HG03139 (cell line): ENCODE results near the gene IL27RA.

Source experiments
- ATAC-seq: cut with Tn5 transposase; IDR thresholded peaks from one replicate; pipeline ENCODE4 v1.9.1; 2021; ENCODE audit not compliant: unreplicated experiment

The IL27RA gene

GRCh38 chr19:14031719-14032480, at the start of gene IL27RA:
Gene IL27RA, plus strand, starts transcription at chr19:14031762. Its CDS starts 111 bp downstream, at chr19:14031873.
- ATAC-seq, result no peak

DNA sequence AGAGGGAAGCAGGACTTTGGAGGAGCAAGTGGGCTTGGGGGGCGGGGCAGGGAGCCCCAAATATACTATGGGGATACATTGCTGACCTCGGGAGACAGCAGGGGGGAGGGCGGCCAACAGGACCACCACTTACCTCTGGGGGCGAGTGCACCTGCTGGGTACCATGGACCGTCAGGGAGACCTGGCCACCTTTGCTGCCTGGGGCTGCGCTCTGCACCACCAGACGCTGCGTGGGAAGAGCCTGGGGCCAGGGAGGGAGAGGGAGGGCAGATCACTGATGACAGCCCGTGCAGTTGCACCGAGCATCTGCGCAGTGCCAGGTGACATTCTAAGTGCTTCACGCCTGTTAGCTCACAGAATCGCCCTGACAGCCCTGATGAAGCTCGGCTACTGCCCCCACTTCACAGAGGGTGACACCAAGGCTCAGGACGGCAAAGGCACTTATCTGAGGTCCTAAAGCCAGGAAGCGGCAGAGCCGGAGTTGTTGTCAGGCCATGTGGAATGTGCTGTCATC, 49.5 kb upstream of the IL27RA start:
- no peak for ATAC-seq

GRCh38 chr19:13982773-13983172, 48.8 kb upstream of the IL27RA start:
- ATAC-seq, result no peak

- ATAC-seq, result no peak
These were observed 48.2 kb upstream of the IL27RA start for GRCh38 chr19:13983213-13983889.

GRCh38 chr19:13984186-13984585, 47.4 kb upstream of the IL27RA start:
- no peak for ATAC-seq

DNA sequence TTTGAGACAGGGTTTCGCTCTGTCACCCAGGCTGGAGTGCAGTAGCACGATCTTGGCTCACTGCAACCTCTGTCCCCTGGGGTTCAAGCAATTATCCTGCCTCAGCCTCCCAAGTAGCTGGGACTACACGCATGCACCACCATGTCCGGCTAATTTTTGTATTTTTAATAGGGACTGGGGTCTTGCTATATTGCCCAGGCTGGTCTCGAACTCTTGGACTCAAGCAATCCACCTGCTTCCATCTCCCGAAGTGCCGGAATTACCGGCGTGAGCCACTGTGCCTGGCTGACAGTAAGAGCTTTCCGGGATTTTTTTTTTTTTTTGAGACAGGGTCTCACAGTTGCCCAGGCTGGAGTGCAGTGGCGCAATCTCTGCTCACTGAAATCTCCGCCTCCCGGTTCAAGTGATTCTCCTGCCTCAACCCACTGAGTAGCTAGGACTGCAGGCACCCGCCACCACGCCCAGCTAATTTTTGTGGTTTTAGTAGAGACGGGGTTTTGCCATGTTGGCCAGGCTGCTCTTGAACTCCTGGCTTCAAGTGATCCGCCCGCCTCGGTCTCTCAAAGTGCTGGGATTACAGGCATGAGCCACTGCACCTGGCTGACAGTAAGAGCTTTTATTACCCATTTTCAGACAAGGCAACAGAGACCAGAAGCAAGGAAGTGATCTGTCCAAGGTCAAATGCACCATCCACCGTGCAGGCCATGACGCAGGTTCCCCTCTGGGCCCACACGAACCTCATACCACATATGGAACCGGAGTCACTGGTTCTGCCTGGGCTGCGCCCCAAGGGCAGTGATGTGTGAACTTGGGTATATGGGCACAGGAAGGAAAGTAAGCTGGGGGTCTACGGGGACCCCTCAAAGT, 46.5 kb upstream of the IL27RA start:
- no peak for ATAC-seq

DNA sequence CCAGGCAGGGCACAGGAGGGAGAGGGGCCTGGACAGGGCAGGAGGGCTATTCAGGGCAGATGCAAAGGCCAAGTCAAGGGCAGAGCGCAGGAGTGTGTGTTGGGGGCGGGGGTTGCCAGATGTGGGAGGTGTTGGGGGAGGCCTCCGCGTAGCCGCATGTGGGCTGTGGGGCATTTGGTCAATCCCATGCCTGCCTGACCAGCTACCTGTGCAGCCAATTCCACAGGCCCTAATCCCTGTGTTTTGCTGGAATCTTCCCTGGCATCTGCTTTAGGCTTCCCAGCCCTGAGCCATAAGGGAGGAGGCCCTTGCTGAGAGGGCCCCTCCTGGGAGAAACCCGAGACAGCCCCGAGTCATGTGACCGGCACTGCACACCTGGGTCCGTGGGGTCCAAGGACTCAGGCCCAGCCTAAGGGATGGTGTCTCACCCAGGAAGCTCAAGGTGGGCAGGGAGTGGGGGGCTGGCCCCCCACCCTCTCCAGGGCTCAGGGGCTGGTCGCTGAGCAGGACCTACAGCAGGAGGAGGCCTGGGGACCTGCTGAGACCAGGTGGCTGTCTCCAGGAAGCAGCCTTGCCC, 45.7 kb upstream of the IL27RA start:
- ATAC-seq, result no peak

GRCh38 chr19:13986348-13986904, 45.1 kb upstream of the IL27RA start:
- ATAC-seq, result peak; percentile 79

DNA sequence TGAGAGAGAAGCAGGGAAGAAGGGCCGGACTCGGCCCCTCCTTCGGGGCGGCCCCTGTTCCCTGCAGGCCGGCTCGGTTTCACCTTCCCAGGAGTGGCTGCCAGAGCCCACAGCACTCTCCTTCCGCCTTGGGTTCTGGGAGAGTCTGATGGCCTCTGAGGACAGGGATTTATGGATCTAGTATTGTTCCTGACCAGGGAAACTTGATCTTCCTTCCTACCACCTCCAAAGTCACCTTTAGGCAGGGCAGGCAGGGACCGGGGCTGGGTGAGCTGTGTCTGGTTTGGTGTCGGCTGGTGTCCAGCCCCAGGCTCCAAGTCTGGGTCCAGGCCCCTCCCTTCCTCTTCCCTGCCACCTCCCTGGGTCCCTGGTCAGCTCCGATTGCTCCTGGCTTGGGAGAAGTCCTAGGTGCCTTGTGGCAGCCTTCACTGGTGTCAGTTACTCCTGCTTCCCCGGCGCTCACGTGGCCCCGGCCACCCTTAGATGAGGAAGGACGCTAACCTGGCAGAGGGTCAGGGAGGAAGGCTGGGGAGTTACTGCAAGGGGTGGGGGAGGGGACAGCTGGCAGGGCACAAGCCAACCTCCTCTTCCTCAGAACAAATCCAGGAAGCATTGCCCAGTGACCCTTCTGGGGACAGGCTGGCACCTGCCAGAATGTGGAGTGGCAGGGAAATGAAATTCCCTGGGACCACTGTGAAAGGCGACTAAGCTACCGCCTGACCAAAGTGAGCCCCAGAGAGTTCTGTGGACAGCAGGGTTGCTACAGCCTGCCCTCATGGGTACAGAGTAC, 44.3 kb upstream of the IL27RA start:
- no peak for ATAC-seq

- ATAC-seq, result no peak
These were observed 42.1 kb upstream of the IL27RA start for GRCh38 chr19:13989487-13989886.

DNA sequence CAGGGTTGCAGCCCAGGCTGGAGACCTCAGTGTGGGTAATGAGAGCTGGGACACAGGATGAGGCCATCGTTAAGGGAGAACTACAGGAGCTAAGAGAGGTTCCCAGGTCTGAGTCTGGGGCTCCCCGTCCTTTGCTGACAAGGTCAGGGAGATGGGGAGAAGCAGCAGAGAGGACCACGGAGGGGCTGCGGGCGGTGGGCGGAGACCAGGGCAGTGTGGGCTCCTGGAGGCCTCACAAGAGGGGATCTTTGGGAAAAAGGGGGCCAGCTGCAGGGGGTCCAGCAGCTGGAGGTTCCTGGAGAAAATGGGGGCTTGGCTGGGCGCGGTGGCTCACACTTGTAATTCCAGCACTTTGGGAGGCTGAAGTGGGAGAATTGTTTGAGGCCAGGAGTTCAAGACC, 41.5 kb upstream of the IL27RA start:
- no peak for ATAC-seq

GRCh38 chr19:13992025-13992424, 39.5 kb upstream of the IL27RA start:
- no peak for ATAC-seq

- ATAC-seq, result no peak
These were observed 37.8 kb upstream of the IL27RA start for GRCh38 chr19:13993590-13994300.

DNA sequence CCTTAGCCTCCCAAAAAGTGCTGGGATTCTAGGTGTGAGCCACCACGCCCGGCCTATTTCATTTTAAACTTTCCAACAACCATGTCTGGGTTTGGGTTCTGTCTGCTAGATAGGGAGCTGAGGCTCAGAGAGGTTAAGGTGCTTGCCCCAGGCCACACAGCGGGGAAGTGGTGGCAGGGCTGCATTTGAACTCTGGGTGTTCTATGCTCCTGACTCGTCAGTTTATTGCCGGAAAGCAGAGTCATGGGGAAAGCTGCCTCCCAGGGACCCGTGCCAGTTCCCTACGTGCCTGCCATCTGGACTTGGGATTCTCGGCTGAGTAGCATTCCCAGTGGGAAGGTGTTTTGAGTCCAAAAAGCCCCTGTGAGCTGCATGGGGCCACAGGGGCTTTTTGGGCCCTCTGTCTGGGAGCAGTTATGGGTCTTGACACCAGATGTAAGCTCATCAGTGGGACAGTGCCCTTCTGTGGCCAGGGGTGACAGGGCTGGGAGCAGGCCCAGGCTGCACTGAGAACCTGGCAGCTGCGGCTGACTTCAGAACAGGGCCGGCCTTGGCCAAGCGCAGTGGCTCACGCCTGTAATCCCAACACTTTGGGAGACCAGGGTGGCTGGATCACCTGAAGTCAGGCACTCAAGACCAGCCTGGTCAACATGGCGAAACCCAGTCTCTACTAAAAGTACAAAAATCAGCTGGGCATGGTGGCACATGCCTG, 36.4 kb upstream of the IL27RA start:
- ATAC-seq, result no peak

- ATAC-seq, result no peak
These were observed 35.4 kb upstream of the IL27RA start for GRCh38 chr19:13995878-13996765.

DNA sequence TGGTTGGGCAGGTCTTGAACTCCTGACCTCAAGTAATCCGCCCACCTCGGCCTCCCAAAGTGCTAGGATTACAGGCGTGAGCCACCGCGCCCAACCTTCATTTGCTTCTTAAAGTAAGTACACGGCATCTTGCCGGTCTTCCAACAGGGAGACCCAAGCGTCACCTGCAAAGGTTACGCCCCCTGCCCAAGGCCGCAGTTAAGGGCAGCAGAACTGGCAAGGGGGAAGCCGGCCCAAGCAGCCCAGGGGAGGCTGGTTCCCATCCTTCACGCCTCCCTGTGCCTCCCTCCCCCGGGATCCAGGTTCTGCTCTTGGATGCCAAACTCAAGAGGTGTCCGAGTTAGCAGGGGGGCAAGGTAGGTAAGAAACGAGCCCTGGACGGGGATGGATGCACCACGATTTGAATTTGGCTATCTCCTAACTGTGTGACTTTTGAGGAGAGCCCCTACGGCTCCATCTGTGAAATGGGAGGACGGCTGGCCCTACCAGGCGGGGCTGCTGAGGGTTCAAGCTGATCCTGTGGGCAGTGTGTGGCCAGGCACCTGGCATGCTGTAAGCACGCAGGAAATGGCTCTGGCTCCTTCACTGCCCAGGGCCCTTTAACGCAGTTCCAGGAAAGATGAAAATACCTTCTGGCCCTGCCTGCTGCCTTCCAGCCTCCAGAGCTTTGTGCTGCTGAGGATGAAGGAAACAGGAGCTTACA, 34.5 kb upstream of the IL27RA start:
- no peak for ATAC-seq

DNA sequence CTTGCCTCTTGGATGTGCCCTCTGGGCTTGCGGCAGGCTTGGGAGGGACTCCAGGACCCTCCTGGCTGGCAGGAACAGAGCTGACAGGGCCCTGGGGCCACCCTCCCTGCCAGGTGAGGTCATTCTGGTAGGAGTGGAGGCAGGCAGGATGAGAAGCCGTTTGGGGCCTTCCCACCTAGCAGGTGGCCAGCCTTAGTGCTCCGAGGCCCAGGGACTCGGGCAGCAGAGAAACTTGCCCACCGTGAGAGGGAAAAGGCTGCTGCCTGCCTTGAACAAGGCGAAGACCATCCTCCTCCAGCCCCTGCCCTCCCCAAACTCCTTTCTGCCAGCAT, 34.0 kb upstream of the IL27RA start:
- no peak for ATAC-seq
